Activated gamma-delta T cell treated with anti-CD3 and anti-CD28 coated beads, Interleukin-2, amount 50 U/mL, for 16 hours (primary cell): ENCODE data around the gene CYP4F3.
"Not testable (repeated sequence)": the region's sequence is repeated elsewhere in the genome, so short reads cannot be mapped to it uniquely, and the experiment has no call there.

ENCODE experiments used
- DNase-seq: peaks from one replicate; pipeline ENCODE4 v3.0.0-alpha.2; 2020; ENCODE audit warnings: low read depth

CYP4F3 gene

GRCh38 chr19:15629003-15629880, 11.5 kb upstream of the CYP4F3 start:
- DNase-seq: peak; percentile 89

DNA sequence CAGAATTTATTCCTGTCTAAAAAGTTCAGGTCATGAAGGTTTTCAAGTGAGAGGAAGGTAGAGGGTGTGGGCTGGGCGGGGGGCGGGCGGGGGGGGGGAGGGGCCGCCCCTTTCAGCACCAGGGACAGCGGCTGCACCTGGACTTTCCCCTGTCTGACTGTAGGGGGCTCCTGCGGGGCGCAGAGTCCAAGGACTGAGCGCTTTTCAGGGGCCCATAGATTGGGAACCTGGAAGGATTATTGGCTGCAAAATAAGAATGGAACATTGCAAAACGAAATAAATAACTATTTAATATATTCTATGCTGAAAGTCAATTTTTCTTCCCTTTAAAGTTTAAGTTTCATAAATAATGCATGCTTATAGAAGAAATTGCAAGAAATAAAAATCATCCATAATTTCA, 8.9 kb upstream of the CYP4F3 start:
- peak; percentile 11 for DNase-seq

DNA sequence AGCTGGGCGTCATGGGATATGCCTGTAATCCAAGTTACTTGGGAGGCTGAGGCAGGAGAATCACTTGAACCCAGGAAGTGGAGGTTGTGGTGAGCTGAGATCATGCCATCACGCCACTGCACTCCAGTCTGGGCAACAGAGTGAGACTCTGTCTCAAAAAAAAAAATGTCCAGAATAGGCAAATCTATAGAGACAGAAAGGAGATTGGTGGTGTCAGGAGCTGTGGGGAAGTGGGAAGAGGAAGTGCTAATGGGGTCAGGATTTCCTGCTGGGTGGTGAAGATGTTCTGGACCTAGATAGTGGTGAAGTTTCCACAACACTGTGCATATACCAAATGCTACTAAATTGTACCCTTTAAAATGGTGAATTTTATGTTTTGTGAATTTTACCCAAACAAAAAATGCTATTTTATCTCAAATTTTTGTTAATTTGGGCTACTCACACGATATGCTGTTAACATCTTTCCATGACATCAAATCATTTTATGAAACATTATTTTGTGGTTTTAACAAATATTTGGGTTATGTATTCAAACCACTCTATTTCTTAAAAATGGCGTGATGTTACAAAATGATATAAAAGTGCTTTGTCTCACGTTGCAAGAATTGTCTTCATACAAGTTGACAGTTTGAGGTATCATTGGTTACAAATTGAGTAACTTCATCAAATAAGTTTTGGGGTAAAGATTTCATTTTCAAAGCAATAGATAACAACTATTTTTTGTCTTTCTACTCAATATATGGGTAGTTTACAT, 7.4 kb upstream of the CYP4F3 start:
- DNase-seq: no peak

DNA sequence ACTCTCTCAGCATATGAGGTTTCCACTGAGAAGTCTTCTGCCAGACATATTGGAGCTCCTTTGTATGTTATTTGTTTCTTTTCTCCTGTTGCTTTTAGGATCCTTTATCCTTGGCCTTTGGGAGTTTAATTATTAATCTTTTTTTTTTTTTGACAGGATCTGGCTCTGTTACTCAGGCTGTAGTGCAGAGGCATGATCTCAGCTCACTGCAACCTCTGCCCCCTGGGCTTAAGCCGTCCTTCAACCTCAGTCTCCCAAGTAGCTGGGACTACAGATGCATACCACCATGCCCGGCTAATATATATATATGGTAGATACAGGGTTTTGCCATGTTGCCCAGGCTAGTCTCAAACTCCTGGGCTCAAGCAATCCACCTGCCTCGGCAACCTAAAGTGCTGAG, 6.6 kb upstream of the CYP4F3 start:
- DNase-seq: no peak

DNA sequence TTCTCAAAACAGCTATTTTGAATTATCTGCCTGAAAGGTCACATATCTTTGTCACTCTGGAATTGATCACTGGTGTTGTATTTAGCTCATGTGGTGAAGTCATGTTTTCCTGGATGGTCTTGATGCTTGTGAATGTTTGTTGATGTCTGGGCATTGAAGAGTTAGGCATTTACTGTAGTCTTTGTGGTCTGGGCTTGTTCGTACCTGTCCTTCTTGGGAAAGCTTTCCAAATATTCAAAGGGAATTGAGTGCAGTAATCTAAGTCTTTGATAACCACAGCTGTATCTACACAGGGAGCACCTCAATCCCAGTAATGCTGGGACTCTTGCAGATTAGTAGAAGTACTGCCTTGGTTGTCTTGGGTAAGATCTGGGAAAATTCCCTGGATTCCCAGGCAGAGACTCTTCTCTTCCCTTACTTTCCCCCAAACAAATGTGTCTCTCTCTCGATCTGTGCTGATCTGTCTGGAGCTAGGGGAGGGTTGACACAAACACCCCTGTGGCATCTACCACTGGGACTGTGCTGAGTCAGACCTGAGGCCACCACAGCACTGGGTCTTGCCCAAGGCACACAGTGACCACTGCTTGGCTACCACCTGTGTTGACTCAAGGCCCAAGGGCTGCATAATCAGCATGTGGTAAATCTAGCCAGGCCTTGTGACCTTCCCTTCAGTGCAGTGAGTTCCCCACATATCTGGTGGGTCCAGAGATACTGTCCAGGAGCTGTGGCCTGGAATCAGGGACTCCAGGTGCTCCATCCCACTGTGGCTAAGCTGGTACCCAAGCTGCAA, 5.5 kb upstream of the CYP4F3 start:
- DNase-seq: no peak

- no peak for DNase-seq
Observed at GRCh38 chr19:15636026-15636425, 4.7 kb upstream of the CYP4F3 start.

DNA sequence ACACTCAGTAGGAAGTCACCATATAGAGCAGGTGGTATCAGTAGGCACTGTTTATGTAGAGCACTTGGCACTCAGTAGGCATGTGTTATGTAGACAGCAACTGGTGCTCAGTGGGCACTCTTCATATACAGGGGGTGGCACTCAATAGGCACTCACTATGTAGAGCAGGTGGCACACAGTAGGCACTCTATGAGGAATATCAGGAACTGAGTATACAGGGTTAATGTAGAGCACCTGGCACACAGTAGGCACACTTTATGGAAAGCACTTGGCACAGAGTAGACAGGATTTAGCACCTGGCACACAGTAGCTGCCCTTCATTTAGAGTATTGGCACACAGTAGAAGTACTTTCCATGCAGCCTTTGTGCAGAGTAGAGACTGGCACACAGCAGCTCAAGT, 1.1 kb upstream of the CYP4F3 start:
- no peak for DNase-seq

DNA sequence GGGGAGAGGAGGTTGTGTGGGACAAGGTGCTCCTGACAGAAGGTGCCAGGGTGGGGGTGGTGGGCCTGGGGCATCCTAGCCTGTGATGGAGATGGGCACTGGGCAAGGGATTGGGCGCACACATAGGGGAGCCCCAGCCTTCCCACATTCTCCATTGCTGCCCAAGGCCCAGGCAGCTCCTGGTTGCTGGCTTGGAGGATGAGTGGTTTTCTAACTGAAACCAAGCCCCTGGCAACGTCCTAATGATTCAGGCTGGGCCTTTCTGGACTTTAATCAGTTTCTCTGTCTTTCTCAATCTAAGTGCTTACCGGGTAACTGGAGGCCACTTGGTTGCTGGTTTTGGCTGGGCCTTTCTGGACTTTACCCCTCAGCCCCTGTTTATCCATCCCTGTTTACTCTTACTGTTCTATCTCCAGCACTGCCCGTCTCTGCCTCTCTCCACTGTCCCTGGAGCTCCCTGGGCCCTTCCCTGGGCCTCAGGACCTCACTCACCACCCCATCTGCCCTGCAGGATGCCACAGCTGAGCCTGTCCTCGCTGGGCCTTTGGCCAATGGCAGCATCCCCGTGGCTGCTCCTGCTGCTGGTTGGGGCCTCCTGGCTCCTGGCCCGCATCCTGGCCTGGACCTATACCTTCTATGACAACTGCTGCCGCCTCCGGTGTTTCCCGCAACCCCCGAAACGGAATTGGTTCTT, 354 bp downstream of the CYP4F3 start:
- no peak for DNase-seq

GRCh38 chr19:15641901-15642491, 1.3 kb downstream of the CYP4F3 start:
- no peak for DNase-seq

DNA sequence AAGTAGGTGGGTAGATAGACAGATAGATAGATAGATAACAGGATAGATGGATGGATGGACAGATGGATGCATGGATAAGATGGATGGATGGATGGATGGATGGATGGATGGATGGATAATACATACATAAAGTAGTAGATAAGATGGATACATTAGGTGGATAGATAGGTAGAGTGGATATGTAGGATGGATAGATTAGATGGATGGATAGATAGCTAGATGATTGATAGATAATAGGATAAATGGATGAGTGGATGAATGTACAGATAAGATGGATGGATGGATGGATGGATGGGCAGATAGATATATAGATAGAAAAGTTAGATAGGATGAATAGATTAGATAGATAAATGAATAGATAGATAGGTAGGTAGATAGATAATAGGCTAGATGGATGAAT, 2.1 kb downstream of the CYP4F3 start:
- DNase-seq: no peak

DNA sequence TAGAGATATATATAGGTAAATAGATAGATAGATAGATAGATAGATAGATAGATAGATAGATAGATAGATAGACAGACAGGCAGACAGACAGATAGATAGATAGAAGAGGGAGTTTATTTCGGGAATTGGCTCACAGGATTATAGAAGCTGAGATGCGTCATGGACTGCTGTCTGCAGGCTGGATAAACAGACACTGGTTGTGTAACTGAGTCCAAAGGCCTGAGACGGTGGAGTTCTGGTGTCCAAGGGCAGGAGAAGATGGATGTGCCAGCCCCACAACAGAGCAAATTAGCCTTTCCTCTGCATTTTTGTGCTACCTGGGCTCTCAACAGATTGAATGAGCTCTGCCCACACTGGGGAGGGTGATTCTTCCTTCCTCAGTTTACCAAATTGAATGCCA, 2.7 kb downstream of the CYP4F3 start:
- no peak for DNase-seq

- no peak for DNase-seq
Observed at GRCh38 chr19:15644066-15644741, 3.5 kb downstream of the CYP4F3 start.

- no peak for DNase-seq
Observed at GRCh38 chr19:15644816-15645215, 4.1 kb downstream of the CYP4F3 start.

DNA sequence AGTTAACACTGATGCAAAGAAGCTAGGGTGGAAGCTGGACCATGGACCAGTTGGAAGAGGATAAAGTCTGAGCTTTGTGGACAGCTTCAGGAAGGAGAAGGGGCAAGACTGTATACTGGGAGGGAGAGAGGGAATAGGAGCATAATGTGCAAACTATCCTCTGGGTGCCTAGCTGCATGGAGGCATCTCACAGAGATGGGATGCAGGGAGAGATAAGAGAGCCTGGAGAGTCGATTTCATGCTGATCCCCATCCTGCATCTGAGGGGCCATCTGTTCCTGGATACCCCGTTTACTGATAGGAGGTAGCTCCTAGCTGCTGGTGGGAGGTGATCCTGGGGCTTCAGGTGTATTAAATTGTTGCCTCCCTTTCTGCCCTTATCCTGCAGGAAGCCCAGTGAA, 8.8 kb downstream of the CYP4F3 start:
- DNase-seq: no peak

DNA sequence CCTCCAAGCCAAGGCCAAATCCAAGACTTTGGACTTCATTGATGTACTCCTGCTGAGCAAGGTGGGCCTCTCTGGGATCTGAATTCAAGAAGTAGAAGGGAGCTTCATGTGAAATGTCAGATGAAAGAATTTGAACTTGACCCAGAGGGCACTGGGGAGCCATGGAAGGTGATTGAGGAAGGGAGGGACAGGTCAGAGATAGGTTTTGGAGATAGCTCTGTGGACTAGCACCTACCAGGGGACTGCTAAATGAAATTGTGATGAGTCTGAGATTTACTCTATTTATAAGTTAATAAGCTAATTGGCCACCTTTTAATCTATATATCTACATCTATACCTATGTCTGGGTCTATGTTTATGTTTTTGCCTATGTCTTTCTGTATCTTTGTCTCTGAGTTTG, 9.4 kb downstream of the CYP4F3 start:
- DNase-seq: not testable (repeated sequence)

DNA sequence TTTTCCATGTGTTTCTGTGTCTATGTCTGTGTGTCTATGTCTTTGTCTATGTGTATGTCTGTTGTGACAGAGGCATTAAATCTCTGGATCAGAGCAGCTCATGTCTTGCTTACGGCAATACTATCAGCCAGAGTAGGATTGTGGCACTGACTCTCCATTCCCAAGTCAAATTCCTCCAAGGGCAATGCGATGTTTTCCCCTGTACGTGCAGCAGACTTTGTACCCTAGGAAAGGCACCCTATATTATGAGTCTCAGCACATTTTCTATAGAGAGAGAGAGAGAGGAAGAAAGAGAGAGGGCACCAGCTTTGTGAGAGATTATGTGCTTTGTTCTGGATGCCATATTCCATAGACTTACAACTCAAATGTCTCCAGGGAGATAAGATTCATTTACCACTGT, 11.1 kb downstream of the CYP4F3 start:
- DNase-seq: no peak

DNA sequence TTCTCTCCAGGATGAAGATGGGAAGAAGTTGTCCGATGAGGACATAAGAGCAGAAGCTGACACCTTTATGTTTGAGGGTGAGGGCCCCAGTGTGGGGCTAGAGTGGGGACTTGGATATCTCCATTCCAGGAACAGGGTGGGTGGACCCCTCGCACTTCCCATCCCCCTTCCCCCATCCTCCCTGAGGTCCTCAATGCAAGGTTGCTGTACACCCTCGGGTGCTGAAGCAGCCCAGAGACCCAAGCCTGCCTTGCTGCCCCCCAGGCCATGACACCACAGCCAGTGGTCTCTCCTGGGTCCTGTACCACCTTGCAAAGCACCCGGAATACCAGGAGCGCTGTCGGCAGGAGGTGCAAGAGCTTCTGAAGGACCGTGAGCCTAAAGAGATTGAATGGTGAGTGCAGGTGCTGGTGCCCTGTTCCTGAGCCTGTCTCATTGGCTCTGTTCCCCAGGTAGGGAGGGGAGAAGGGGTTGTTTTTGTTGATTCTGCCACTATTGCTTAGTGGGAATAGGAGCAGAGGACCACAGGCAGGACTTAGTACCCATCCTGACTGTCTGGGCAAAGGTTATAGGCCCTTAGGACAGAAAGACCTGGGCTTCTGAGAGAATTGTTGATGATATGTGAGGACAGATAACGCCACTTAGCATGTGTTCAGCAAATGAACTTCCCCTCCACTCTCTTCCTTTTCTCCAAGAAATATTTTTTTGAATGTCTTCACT, 12.0 kb downstream of the CYP4F3 start:
- no peak for DNase-seq

- DNase-seq: no peak
Observed at GRCh38 chr19:15656467-15656866, 15.8 kb downstream of the CYP4F3 start.

GRCh38 chr19:15663247-15663646, 22.6 kb downstream of the CYP4F3 start:
- no peak for DNase-seq

DNA sequence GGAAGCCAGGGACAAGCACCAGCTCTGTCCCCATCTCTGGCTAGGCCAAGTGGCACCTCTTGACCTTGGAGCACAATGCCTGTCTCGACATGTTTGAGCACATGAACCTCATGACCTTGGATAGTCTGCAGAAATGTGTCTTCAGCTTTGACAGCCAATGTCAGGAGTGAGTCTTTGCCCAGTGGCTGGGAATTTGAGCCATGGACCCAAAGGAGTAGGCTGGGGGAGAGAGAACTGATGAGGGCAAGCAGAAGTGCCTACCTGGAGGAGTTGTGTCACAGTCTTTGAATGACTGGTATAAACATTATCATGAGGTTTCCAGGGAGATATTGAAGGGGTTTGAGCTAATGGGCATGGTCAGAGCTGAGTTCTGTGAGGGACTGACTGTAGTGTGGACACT, 25.5 kb downstream of the CYP4F3 start:
- no peak for DNase-seq
